HG03439 (cell line): Measurements from ENCODE around the gene EVX1.

Source experiments
- ATAC-seq: cut with Tn5 transposase; IDR thresholded peaks from one replicate; pipeline ENCODE4 v1.9.1; 2021; ENCODE audit warnings: mild to moderate bottlenecking, moderate library complexity; ENCODE audit not compliant: unreplicated experiment

EVX1 gene

GRCh38 chr7:27242555-27243339, at the start of gene EVX1:
Gene EVX1, plus strand, starts transcription at chr7:27242802. Its CDS starts 229 bp downstream, at chr7:27243031.
- no peak for ATAC-seq

DNA sequence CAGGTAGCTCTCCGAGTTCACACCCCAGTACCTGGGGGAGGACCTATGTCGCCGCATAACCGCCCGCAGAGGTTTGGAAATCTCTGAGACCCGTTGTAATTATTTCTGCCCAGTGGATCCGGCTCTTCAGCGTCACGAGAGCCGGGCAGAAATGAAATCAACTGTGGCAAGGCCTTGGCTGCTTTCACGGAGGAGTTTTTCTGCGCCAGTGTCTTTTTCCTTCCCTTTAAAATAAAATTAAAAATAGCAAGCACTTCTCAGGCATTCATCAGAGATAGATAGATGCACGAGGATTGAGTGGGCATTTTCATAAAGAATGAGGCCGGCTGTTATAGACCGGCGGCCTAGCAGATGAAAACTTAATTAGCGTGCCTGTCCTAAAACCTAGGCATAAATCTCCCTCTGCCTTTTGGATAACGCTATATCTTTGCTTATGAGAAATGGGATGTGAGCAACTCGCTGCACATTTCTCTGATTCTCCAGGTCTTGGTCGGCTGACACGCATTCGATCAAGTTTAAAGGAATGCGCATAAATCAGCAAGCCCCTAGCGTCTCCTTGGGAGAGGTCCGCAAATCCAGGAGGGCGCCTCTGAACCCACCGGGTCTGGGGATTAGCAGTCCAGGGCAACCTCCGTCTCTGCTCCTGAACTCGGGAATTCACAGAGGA, 49.1 kb upstream of the EVX1 start:
- ATAC-seq = no peak

- no peak for ATAC-seq
These were observed 48.6 kb upstream of the EVX1 start for GRCh38 chr7:27194002-27194352.

GRCh38 chr7:27194686-27195379, 47.8 kb upstream of the EVX1 start:
- no peak for ATAC-seq

GRCh38 chr7:27196287-27196767, 46.3 kb upstream of the EVX1 start:
- no peak for ATAC-seq

DNA sequence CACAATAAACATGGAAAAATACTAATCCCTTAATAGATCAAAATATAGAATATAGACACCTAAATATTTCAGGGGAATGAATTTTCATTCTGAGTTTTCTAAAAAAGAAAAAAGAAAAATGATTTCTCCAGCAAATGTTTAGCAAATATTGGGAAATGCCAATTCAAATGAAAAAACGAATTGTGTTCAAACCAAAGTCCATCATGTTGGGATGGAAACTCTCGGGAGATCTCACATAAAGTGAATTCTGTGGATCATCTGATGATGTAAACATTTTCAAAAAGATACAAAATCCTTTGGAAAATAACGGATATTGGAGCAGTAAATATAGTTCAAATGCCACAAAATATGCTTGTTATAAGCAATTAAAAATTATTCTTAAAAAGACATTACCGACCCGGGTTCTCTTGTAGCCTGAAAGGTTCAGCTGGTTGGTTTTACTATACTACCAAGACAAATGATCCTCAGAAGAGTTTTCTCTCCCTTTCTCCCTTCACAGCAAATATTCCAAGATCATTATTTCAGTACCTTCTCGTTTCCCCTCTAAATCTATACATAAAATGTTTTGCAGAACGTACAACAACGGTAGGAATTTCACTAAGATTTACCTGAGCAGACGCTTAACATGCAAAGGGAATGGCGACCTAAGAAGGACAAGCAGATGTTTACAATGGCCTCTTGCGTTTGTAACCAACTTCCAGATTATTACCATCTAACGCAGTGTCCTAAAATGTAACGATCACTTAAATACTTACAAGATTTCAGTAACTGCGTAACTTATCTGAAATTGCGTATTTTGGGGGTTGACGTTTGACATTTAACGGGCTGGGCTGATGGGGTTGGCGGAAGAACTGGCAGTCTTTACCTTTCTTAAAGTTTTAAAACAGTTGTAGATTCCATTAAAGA, 45.2 kb upstream of the EVX1 start:
- ATAC-seq = no peak

GRCh38 chr7:27198138-27198841, 44.3 kb upstream of the EVX1 start:
- ATAC-seq = no peak

GRCh38 chr7:27198871-27199801, 43.5 kb upstream of the EVX1 start:
- no peak for ATAC-seq

DNA sequence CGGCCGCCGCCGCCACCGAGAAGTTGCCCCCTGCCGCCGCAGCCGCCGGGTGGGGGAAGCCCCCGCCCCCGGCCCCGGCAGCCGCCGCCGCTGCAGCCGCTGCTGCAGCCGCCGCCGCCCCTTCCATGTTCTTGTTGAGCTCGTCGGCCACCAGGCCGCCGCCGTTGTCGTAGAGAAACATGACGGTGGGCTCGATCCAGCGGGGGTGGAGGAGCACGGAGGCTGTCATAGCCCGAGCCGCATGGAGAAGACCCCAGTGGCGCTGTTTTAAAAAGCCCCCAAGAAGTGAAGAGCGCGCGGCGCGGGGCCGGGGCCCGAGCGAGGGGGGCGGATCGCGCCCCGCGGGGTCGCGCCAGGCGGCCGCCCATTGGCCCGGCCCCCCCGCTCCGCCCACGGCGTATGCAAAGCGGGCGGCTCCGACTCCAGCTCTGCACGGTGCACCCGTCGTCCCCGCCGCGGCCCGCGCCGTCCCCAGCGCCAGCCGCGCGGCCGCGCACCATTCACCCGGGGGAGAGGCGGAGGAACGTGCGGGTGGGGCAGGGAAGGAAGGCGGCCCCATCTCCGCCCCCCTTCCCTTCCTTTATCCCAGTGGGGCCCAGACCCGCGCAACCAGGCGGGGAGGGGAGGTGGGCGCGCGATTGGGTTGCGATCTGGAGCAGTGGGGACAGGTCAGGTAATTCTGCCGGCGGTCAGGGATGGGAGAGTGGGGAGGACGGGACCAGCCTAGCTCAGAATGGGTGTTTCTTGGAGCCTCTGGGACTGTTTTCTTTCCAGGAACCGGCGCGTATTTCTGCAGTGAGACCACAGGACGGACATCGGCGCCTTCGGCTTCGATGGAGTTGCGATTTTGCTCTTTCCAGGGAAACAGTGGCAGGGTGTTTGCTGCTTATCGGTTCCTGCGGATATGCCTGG, 42.5 kb upstream of the EVX1 start, which contains the start of gene HOXA13:
TSS of gene HOXA13 (minus strand) at position 243 of the 912 bp plus-strand sequence. CDS start at position 229, 14 bp downstream.
- peak; percentile 65 for ATAC-seq

- no peak for ATAC-seq
These were observed 41.6 kb upstream of the EVX1 start for GRCh38 chr7:27200761-27201579.

GRCh38 chr7:27201580-27202017, 41.0 kb upstream of the EVX1 start:
- no peak for ATAC-seq

- ATAC-seq = no peak
These were observed 40.4 kb upstream of the EVX1 start for GRCh38 chr7:27202018-27202861.

GRCh38 chr7:27202862-27203134, 39.8 kb upstream of the EVX1 start:
- ATAC-seq = no peak

DNA sequence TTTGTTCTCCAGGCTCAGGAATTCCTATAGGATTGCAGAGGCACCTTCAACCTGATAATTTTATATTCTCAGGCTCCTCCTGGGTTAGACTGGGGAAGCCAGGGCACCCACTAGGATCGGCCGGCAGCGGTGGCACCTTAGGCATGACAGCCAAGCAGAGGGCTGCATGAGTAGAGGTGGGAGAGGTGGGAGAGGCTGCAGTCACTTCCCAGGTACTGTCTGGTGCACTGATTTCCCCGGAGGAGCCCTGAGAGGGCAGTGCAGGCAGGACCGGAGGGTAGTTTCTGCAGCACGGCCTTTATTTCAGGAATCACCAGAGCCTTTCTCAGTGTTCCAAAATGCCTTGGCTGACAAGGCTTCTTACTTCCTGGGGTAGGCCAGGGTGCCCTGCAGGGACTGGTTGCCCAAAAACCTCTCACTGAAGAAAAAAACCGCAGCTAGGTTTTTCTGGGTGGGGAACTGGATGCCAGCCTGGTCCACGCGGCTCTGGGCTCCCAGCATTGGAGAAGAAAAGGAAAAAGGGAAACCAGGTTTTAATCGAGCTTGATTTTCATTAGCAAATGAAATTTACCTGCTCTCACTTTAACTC, 39.1 kb upstream of the EVX1 start:
- no peak for ATAC-seq

DNA sequence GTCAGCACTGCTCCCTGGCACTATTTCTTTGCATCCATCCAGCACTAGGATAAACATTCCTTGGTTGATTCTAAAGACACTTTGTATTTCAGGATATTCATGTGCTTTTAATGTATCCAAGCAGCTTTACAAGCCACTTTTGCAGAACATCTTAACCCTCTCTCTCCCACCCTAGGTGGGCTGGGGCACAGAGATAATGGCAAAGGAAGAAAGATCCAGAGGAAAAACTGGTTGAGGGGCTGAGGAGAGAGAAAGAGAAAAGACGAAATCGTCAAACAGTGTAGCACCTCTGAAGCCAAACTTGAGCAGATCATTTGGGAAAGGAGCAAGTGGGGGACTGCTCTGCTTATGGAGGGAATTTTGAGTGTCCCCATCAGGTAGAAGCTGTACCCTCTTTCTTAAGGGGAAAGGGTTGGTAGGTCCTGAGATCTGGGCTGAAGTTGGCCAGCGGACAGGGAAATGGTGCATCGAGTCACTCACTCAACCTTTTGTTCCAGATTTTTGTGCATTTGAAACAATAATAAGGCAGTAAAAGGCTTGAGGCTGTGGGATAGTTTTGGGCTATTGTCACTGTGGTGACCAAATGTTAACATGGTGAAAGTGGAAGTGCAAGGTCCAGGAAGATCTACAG, 38.5 kb upstream of the EVX1 start:
- ATAC-seq = no peak
